Erythroblast (primary cell): Measurements from ENCODE around the gene CDH13.

Experiments used
- GATA1 ChIP-seq: IDR thresholded peaks from 2 replicates; pipeline ENCODE4 v1.6.1; 2011; ENCODE audit warnings: low read depth, mild to moderate bottlenecking, control low read depth, low read length, moderate library complexity
- POLR2A ChIP-seq: IDR thresholded peaks from 2 replicates; pipeline ENCODE4 v1.6.1; 2011; ENCODE audit warnings: mild to moderate bottlenecking, low read length

GRCh38 chr16:82586130-82586529 is 40.6 kb upstream of the CDH13 start:
- TF ChIP-seq POLR2A (no peak), GATA1 (no peak)
